VCaP (cell line): ENCODE data around the gene CLEC7A.

Source experiments
- H3K27ac ChIP-seq: fragments of 450-650 bp; 2 replicates; pipeline ENCODE4 v1.5.1; 2017
- CTCF ChIP-seq: fragments of 450-650 bp; conservative IDR thresholded peaks from 2 replicates; pipeline ENCODE4 v1.5.1; 2017; ENCODE audit warnings: mild to moderate bottlenecking, moderate library complexity

The CLEC7A gene

GRCh38 chr12:10110256-10110844, 19.6 kb downstream of the CLEC7A start:
- no peak overlapping the region for H3K27ac ChIP-seq
- TF ChIP-seq CTCF, result no peak

GRCh38 chr12:10102322-10102721, 27.7 kb downstream of the CLEC7A start:
- no peak overlapping the region for H3K27ac ChIP-seq
- TF ChIP-seq CTCF, result no peak

- no peak overlapping the region for H3K27ac ChIP-seq
- no peak for TF ChIP-seq CTCF
Measured at GRCh38 chr12:10101648-10102220, 28.3 kb downstream of the CLEC7A start.

GRCh38 chr12:10101042-10101579, 28.9 kb downstream of the CLEC7A start:
- H3K27ac ChIP-seq, result no peak overlapping the region
- no peak for TF ChIP-seq CTCF

GRCh38 chr12:10098791-10099190, 31.2 kb downstream of the CLEC7A start, which contains the start of gene CLEC1A:
Gene CLEC1A (minus strand): TSS chr12:10098985. CDS start chr12:10098922, 63 bp downstream.
- no peak for TF ChIP-seq CTCF
- H3K27ac ChIP-seq, result no peak within 1 kb of the TSS

GRCh38 chr12:10097521-10097920, 32.5 kb downstream of the CLEC7A start:
- TF ChIP-seq CTCF, result no peak
- no peak overlapping the region for H3K27ac ChIP-seq

- no peak for TF ChIP-seq CTCF
- H3K27ac ChIP-seq, result no peak overlapping the region
Measured at GRCh38 chr12:10095971-10096370, 34.0 kb downstream of the CLEC7A start.
